LNCAP (cell line): ENCODE measurements around the gene INPP5E.

Experiments used
- TF ChIP-seq, protein P1 (sequence below): fragments of 450-650 bp; IDR thresholded peaks from 2 replicates; pipeline ENCODE4 v1.5.1; 2017; ENCODE audit warnings: mild to moderate bottlenecking

Gene INPP5E

GRCh38 chr9:136484153-136485048, 44.8 kb upstream of the INPP5E start:
- TF ChIP-seq, protein P1, sequence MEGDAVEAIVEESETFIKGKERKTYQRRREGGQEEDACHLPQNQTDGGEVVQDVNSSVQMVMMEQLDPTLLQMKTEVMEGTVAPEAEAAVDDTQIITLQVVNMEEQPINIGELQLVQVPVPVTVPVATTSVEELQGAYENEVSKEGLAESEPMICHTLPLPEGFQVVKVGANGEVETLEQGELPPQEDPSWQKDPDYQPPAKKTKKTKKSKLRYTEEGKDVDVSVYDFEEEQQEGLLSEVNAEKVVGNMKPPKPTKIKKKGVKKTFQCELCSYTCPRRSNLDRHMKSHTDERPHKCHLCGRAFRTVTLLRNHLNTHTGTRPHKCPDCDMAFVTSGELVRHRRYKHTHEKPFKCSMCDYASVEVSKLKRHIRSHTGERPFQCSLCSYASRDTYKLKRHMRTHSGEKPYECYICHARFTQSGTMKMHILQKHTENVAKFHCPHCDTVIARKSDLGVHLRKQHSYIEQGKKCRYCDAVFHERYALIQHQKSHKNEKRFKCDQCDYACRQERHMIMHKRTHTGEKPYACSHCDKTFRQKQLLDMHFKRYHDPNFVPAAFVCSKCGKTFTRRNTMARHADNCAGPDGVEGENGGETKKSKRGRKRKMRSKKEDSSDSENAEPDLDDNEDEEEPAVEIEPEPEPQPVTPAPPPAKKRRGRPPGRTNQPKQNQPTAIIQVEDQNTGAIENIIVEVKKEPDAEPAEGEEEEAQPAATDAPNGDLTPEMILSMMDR: no peak

DNA sequence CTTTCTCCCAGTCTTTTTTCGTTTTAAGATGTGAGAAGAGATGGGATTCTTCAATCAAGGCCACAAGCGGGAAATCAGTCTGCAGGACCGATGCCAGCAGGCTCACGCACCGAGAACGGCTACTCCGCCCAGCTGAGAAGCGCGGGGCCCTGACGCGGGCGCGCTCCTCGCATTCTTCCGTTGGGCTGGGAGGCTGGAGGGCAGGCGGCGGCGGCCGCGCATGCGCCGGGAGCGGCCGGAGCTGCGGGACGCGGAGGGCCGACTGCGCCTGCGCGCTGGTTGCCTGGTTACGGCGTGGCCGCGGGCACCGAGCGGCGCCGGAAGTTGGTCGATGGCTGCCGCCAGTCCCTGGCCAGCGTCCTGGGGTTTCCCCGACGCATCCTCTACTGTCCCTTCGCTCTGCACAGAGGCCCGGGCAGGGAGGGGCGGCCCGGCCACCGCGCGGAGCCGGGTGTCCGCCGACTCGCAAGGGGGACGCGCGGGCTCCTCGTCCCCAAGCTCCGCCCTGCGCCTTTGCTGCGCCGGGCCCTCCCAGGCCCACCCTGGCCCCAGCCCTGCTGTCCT, 44.0 kb upstream of the INPP5E start:
- TF ChIP-seq, protein P1: no peak

DNA sequence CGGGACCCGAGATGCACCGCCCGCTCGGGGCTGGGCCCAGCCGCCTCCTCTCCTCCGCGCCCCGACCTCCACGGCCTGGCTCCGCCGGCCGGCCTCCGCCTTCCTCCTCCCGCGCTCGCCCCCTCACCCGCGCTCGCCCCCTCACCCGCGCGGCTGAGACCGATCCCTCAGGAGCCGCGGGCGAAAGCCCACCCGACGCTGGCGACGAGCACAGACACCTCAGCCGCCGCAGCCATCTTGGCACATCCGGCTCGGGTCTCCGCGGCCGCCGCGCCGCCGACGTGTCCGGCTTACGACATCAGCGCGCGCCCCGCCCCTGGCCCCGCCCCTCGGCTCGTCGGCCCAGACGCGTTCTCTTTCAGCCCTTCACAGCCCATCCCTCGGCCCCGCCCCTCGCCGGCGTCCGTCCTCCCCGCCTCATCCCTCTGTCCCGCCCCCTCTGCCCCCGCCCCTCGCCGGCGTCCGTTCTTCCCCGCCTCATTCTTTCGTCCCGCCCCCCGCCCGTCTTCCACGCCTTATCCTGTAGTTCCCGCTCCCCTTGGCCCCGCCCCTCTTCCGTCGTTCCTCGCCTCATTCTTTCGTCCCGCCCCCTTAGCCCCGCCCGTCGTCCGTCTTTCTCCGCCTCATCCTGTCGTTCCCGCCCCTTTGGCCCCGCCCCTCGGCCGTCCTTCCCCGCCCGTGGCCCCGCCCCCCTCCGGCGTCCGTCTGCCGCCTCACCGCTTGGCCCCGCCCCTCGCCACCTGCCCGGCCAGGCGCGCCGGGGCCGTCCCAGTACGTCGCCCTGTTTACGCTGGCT, 43.3 kb upstream of the INPP5E start, which contains the start of gene SEC16A:
SEC16A (minus strand) TSS at position 248 of the 796 bp plus-strand sequence. CDS start 5,425 bp downstream, outside the sequence.
- TF ChIP-seq, protein P1: no peak

GRCh38 chr9:136482046-136482792, 42.6 kb upstream of the INPP5E start:
- TF ChIP-seq, protein P1: no peak

GRCh38 chr9:136481558-136481957, 41.9 kb upstream of the INPP5E start:
- TF ChIP-seq, protein P1: no peak

DNA sequence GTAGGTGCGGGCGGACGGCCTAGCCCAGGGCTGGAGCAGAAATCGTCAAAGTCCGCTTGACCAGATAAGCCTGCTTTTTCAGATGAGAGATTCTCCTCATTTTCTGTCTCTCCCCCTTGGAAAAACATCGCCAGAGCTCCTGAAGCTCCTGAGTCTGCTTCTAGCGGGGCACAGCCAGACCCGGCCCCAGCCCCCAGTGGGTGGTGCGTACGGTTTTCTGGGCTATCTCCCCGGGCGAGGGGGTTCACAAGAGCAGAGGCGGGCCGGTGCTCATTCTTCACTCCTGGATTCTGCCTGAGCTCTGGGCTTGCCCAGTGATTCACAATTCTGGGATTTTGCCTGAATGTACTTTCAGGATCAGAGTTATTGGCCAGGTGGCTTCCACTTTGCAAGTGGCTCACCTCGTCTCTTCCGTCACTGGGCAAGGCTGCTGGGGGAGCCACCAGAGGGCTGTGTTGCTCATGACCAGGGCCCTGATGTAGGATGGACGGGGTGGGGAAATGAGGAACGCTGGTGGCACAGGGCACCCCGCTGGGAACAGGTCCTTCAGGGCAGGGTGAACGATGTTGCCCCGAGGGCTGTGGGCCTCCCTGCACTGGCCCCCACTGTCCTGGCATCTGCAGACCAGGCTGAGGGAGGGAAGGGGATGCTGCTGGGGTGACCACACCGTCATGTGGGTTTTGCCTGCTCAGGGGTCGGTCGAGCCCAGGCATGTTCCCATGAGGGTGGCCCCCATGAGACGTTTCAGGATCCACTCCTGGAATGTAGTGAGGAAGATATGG, 36.9 kb upstream of the INPP5E start:
- TF ChIP-seq, protein P1: no peak
